Naive thymus-derived CD4-positive, alpha-beta T cell (primary cell): ENCODE measurements around the gene CTTNBP2NL. TPM values are rescaled to one million over a fixed set of nuclear protein-coding genes. Genes with fewer than 3 reads are reported as not detected.
A peak's percentile ranks its signal among the peaks of the same experiment; 100 is the strongest.

Source experiments
- ATAC-seq: fragments of 150-1000 bp; cut with Tn5 transposase; 2 replicates; pipeline ENCODE4 v1.10.0; 2021; ENCODE audit warnings: mild to moderate bottlenecking, moderate library complexity
- CTCF ChIA-PET: fragments of 350-600 bp; sonication (Branson Sonifier 250); formaldehyde crosslinking; loops from one replicate; lab custom pipeline; 2021; ENCODE audit warnings: antibody characterized with exemption; lab: Charles Lee
- POLR2A ChIA-PET: fragments of 350-600 bp; sonication (Branson Sonifier 250); formaldehyde crosslinking; loops from one replicate; lab custom pipeline; 2021; ENCODE audit warnings: antibody characterized with exemption, inconsistent platforms; lab: Charles Lee
- DNase-seq, 9 donors: peaks; one replicate each; pipeline versions ENCODE4 v3.0.0 to v3.0.0-alpha.2; 2020 to 2022; ENCODE audit warnings: mixed read lengths in 1 of 9
- H3K27ac ChIP-seq: one replicate; pipeline ENCODE4 v1.7.0; 2013; ENCODE audit warnings: mild to moderate bottlenecking, low read depth, low read length, moderate library complexity
- H3K27me3 ChIP-seq, 2 donors: one replicate each; pipeline ENCODE4 v1.7.0; 2013; ENCODE audit warnings: low read length in 2 of 2, mild to moderate bottlenecking in 2 of 2, moderate library complexity in 2 of 2; ENCODE audit not compliant: control insufficient read depth in 2 of 2, insufficient read depth in 2 of 2
- H3K36me3 ChIP-seq, 3 experiments: 1 replicate in 2 of 3; 2 replicates in 1 of 3; pipeline ENCODE4 v1.7.0; 2013; ENCODE audit warnings: low read length in 3 of 3, mild to moderate bottlenecking in 3 of 3, moderate library complexity in 1 of 3; ENCODE audit not compliant: insufficient read depth in 3 of 3, control insufficient read depth in 2 of 3
- H3K4me1 ChIP-seq, 2 donors: one replicate each; pipeline ENCODE4 v1.7.0; 2013; ENCODE audit warnings: low read length in 2 of 2, mild to moderate bottlenecking in 2 of 2, moderate library complexity in 1 of 2; ENCODE audit not compliant: control insufficient read depth in 2 of 2, insufficient read depth in 2 of 2
- H3K4me3 ChIP-seq: 2 replicates; pipeline ENCODE4 v1.7.0; 2013; ENCODE audit warnings: mild to moderate bottlenecking, low read length
- H3K9me3 ChIP-seq, 3 experiments: 1 replicate in 2 of 3; 2 replicates in 1 of 3; pipeline ENCODE4 v1.7.0; 2013; ENCODE audit warnings: low read length in 3 of 3; ENCODE audit not compliant: control insufficient read depth in 2 of 3
- H3K27ac Mint-ChIP-seq, 9 donors: one replicate each; pipeline ENCODE4 v1.8.0; 2020 to 2022; ENCODE audit warnings: mixed read lengths in 9 of 9, mild to moderate bottlenecking in 8 of 9, moderate library complexity in 5 of 9, inconsistent platforms in 2 of 9
- H3K27me3 Mint-ChIP-seq, 5 donors: one replicate each; pipeline ENCODE4 v1.8.0; 2021 to 2022; ENCODE audit warnings: mixed read lengths in 5 of 5, mild to moderate bottlenecking in 1 of 5
- H3K36me3 Mint-ChIP-seq, 5 donors: one replicate each; pipeline ENCODE4 v1.8.0; 2020 to 2022; ENCODE audit warnings: mixed read lengths in 5 of 5, mild to moderate bottlenecking in 3 of 5, inconsistent platforms in 1 of 5
- H3K4me1 Mint-ChIP-seq, 7 donors: one replicate each; pipeline ENCODE4 v1.8.0; 2020 to 2022; ENCODE audit warnings: mixed read lengths in 7 of 7, mild to moderate bottlenecking in 3 of 7, inconsistent platforms in 1 of 7
- H3K4me3 Mint-ChIP-seq, 10 donors: one replicate each; pipeline ENCODE4 v1.8.0; 2020 to 2022; ENCODE audit warnings: mild to moderate bottlenecking in 10 of 10, mixed read lengths in 10 of 10, moderate library complexity in 6 of 10, inconsistent platforms in 2 of 10
- H3K9me3 Mint-ChIP-seq, 11 donors: one replicate each; pipeline ENCODE4 v1.8.0; 2020 to 2022; ENCODE audit warnings: mixed read lengths in 11 of 11, mild to moderate bottlenecking in 4 of 11, inconsistent platforms in 1 of 11, moderate library complexity in 1 of 11
- intact Hi-C, 2 donors: fragments of 100-400 bp; cut with micrococcal nuclease; formaldehyde crosslinking; loops; one replicate each; pipeline ENCODE4 v1.15.1; 2023
- polyA plus RNA-seq, 2 donors: library from polyadenylated mRNA; unstranded; fragments of 300-500 nt; fragmentation: Illumina TruSeq; gene quantifications; one replicate each; pipeline ENCODE4 v1.2.3, GENCODE V29; 2021
- total RNA-seq, 6 experiments: library from RNA in 5 of 6; stranded (reverse) in 5 of 6; gene quantifications; 1 replicate in 5 of 6; 2 replicates in 1 of 6; pipeline ENCODE4 v1.2.3 and lab custom pipeline; 2021 to 2026

CTTNBP2NL gene
- total and polyA plus RNA-seq, 7 experiments from 2014 or later: 0.32 to 1.8 (median 0.90) TPM; not detected in 2

DNA sequence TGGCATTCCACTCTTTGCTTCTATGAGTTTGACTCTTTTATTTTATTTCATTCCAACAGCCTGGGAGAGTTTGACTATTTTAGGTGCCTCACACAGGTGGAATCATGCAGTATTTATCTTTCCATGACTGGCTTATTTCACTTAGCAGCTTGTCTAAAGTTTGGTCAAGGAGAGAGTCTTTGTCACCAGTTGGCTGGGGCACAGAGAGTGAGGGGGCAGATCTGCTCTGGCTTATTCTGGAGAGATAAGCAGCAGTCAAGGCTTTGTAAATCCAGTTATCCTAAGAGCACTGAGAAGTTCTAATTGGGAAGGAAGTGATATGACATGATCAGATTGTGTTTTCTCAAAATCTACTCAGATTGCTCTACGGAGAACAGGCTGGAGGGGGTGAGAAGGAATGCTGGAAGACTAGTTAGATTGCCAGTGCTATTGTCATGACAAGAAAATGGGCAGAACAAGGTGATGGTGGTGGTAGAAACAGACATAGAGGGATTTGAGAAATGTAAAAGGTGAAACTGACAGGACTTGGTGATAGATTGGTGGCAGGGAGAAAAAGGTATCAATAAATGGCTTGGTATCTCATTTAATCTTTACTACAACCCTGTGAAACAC lies 12.1 kb upstream of the CTTNBP2NL start:
- DNase-seq: no peak
- H3K4me3 Mint-ChIP-seq: no peak overlapping the region
- H3K4me1 ChIP-seq: no peaks in the 10 kb centered on the region
- POLR2A ChIA-PET: no interaction called here
- H3K9me3 ChIP-seq: no peaks in the 10 kb centered on the region
- H3K27me3 Mint-ChIP-seq: peaks cover 36 to 62% (median 45%) of the 10 kb centered on the region in 5 donors
- no peak overlapping the region for H3K4me3 ChIP-seq
- no peak overlapping the region for H3K27ac ChIP-seq
- no peaks in the 10 kb centered on the region for H3K9me3 Mint-ChIP-seq
- no peaks in the 10 kb centered on the region for H3K27me3 ChIP-seq
- peaks cover 0 to 2% (median 0%) of the 10 kb centered on the region in 7 donors for H3K4me1 Mint-ChIP-seq
- CTCF ChIA-PET: no interaction called here
- no peaks in the 10 kb centered on the region for H3K36me3 Mint-ChIP-seq
- intact Hi-C loops: no loop called here
- H3K27ac Mint-ChIP-seq: peak overlapping the region in 1 of 9 donors; percentile 43
- H3K36me3 ChIP-seq: no peaks in the 10 kb centered on the region
- ATAC-seq: no peak

DNA sequence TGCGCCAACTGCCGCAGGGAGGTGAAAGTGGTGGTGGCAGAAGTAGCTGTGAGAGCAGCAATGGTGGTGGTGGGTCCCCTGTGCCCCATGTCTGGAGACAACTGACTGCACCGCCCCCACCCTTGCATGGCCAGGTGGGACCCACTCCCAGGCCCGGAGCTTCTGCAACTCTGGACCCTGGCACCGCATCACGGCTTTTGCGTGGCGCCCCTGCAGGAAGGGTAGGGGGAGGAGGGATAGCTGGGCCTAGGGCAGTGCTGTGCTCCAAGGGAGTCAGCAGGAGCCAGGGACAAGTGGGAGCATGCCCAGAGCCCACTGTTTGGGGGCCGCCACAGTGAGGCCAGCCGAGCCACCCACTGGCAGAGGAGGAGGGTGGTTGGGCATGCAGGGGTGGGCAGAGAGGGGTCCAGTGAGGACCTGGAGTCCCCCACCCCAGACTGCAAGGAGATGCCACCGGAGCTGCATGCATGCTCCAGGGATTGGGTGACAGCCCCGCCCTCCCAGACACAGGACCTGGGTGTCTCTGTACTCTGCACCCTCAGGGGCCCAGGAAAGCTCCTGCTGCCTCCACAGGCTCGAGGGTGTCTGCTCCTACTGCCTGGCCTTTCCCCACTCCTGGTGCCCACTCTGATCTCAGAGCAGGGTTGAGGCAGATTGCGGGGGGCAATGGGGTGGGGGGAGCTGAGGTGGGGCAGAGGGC lies 9.8 kb upstream of the CTTNBP2NL start:
- intact Hi-C loops: no loop called here
- Histone ChIP-seq H3K9me3 (no peaks in the 10 kb centered on the region), H3K36me3 (no peaks in the 10 kb centered on the region), H3K27me3 (no peaks in the 10 kb centered on the region), H3K4me3 (no peak overlapping the region), H3K27ac (no peak overlapping the region), H3K4me1 (peaks cover 0 to 3% of the 10 kb centered on the region in 2 donors)
- DNase-seq: no peak
- CTCF ChIA-PET: interaction anchor here (0.6 kb wide), 1 partner anchor 487 kb away, joined by 3 read pairs; no protein-coding TSS in a partner anchor
- Mint-ChIP-seq H3K27ac (no peak overlapping the region), H3K36me3 (no peaks in the 10 kb centered on the region), H3K4me3 (no peak overlapping the region), H3K4me1 (peaks cover 0 to 12% (median 6%) of the 10 kb centered on the region in 7 donors), H3K27me3 (peaks cover 27 to 62% (median 40%) of the 10 kb centered on the region in 5 donors), H3K9me3 (no peaks in the 10 kb centered on the region)
- POLR2A ChIA-PET: no interaction called here
- no peak for ATAC-seq

DNA sequence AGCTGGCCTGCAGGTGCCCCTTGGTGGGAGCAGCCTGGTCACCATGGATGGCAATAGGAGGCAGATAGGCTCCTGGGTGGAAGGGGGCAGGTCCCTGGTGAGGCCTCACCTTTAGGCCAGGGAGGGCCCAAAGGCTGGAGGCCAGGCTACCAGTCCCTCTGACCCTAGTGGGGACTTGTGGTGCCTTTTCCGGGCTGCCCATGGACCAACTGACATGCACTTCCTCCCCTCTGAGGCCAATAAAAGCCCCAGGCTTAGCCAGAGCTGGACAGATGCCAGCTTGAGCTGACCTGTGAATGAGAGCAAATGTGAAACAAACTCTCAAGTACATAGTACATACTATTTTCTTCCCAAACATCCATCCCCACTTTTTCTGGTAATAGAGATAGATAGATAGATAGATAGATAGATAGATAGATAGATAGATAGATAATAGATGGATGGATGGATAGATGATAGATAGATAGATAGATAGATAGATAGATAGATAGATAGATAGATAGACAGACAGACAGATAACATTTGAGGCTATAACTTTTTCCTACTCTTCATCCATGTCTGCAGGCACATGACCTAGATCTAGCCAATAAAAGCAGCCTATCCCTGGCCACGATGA lies 9.2 kb upstream of the CTTNBP2NL start:
- intact Hi-C loops: no loop called here
- Mint-ChIP-seq H3K27ac (no peak overlapping the region), H3K4me3 (no peak overlapping the region), H3K36me3 (no peaks in the 10 kb centered on the region), H3K9me3 (no peaks in the 10 kb centered on the region), H3K4me1 (peaks cover 0 to 16% (median 6%) of the 10 kb centered on the region in 7 donors), H3K27me3 (peaks cover 21 to 56% (median 34%) of the 10 kb centered on the region in 5 donors)
- no peak overlapping the region for H3K4me3 ChIP-seq
- DNase-seq (no peak), ATAC-seq (no peak)
- CTCF ChIA-PET: no interaction called here
- POLR2A ChIA-PET: interaction anchor here (0.5 kb wide), 1 partner anchor 31 kb away, joined by 3 read pairs; no protein-coding TSS in a partner anchor
- H3K27ac ChIP-seq: no peak overlapping the region
- no peaks in the 10 kb centered on the region for H3K36me3 ChIP-seq
- no peaks in the 10 kb centered on the region for H3K27me3 ChIP-seq
- H3K9me3 ChIP-seq: no peaks in the 10 kb centered on the region
- peaks cover 0 to 3% of the 10 kb centered on the region in 2 donors for H3K4me1 ChIP-seq

GRCh38 chr1:112387807-112388206 lies 8.2 kb upstream of the CTTNBP2NL start:
- Mint-ChIP-seq H3K9me3 (no peaks in the 10 kb centered on the region), H3K36me3 (no peaks in the 10 kb centered on the region), H3K4me1 (peaks cover 0 to 16% (median 6%) of the 10 kb centered on the region in 7 donors), H3K4me3 (no peak overlapping the region), H3K27ac (peak overlapping the region in 1 of 9 donors; percentile 47), H3K27me3 (peaks cover 24 to 47% (median 36%) of the 10 kb centered on the region in 5 donors)
- Histone ChIP-seq H3K9me3 (no peaks in the 10 kb centered on the region), H3K36me3 (no peaks in the 10 kb centered on the region), H3K27me3 (no peaks in the 10 kb centered on the region), H3K4me1 (peaks cover 0 to 3% of the 10 kb centered on the region in 2 donors), H3K27ac (no peak overlapping the region), H3K4me3 (no peak overlapping the region)
- ChIA-PET CTCF (no interaction called here), POLR2A (interaction anchor here (0.5 kb wide), 1 partner anchor 30 kb away, joined by 3 read pairs; no protein-coding TSS in a partner anchor)
- DNase-seq (no peak), ATAC-seq (no peak)
- intact Hi-C loops: no loop called here

- H3K27me3 ChIP-seq: no peaks in the 10 kb centered on the region
- no peak overlapping the region for H3K4me3 ChIP-seq
- intact Hi-C loops: no loop called here
- Mint-ChIP-seq H3K4me1 (peaks cover 0 to 16% (median 6%) of the 10 kb centered on the region in 7 donors), H3K36me3 (no peaks in the 10 kb centered on the region), H3K27me3 (peaks cover 20 to 46% (median 37%) of the 10 kb centered on the region in 5 donors), H3K27ac (no peak overlapping the region), H3K4me3 (no peak overlapping the region), H3K9me3 (no peaks in the 10 kb centered on the region)
- H3K4me1 ChIP-seq: peaks cover 0 to 3% of the 10 kb centered on the region in 2 donors
- H3K36me3 ChIP-seq: no peaks in the 10 kb centered on the region
- no peak for ATAC-seq
- CTCF ChIA-PET: interaction anchor here (0.5 to 7.5 kb wide), 4 partner anchors 15 to 417 kb away, joined by 3 to 75 read pairs (median 4); no protein-coding TSS in a partner anchor
- POLR2A ChIA-PET: no interaction called here
- no peak for DNase-seq
- no peaks in the 10 kb centered on the region for H3K9me3 ChIP-seq
- no peak overlapping the region for H3K27ac ChIP-seq
Observed at GRCh38 chr1:112388436-112388835, 7.6 kb upstream of the CTTNBP2NL start.

DNA sequence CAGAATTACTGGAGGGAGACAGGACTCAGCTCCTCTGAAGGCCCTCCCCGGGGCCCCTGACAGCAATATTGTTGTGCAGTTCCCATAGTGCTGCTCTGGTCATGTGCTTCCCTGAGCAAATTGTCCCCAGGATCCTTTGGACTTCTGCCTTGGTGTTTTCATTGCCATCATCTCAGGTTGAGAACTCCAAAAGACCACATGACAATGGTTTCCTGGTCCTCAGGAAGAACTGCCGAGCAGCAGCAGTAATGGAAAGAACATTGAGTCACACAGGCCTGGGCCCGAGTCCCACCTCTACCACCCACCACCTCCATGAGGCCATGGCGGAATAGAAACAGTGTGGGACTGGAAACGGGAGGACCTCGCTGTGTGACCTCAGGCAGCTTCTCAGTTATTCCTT lies 6.3 kb upstream of the CTTNBP2NL start:
- Histone ChIP-seq H3K36me3 (no peaks in the 10 kb centered on the region), H3K9me3 (no peaks in the 10 kb centered on the region), H3K4me3 (no peak overlapping the region), H3K27me3 (no peaks in the 10 kb centered on the region), H3K4me1 (peaks cover 0 to 3% of the 10 kb centered on the region in 2 donors), H3K27ac (no peak overlapping the region)
- intact Hi-C loops: loop anchor here (1.0 to 10.0 kb wide), 8 partner anchors 77 to 1545 kb away; partner anchors contain the start of genes LRIG2 (in 1 of the 2), MOV10 (in 1 of the 2) and PPM1J (in 1 of the 2)
- ChIA-PET CTCF (interaction anchor here (1.1 to 7.5 kb wide), 6 partner anchors 9 to 224 kb away, joined by 3 to 75 read pairs (median 5); no protein-coding TSS in a partner anchor), POLR2A (no interaction called here)
- Mint-ChIP-seq H3K4me3 (no peak overlapping the region), H3K27me3 (peaks cover 12 to 55% (median 45%) of the 10 kb centered on the region in 5 donors), H3K9me3 (no peaks in the 10 kb centered on the region), H3K36me3 (no peaks in the 10 kb centered on the region), H3K4me1 (peaks cover 0 to 25% (median 6%) of the 10 kb centered on the region in 7 donors), H3K27ac (no peak overlapping the region)
- ATAC-seq: no peak
- DNase-seq: no peak
